MCF 10A (cell line): ENCODE measurements around the gene MRPL2. TPM values are rescaled to one million over a fixed set of nuclear protein-coding genes. Genes with fewer than 3 reads are reported as not detected.

Source experiments
- BruUV-seq: library from RNA; stranded (reverse); fragments of 400-500 nt; replicated peaks from 2 replicates; lab custom pipeline; 2021; lab: Mats Ljungman, UMichigan
- CTCF ChIA-PET: fragments of 300-600 bp; sonication (Branson Sonifier 250); formaldehyde crosslinking; extraction: SDS; loops from one replicate; lab custom pipeline; 2021; ENCODE audit warnings: antibody characterized with exemption, inconsistent platforms; lab: Yijun Ruan, JAX
- POLR2A ChIA-PET: fragments of 300-600, 350-650 bp; sonication (Branson Sonifier 250); formaldehyde crosslinking; extraction: SDS; loops from one replicate; lab custom pipeline; 2020; ENCODE audit warnings: antibody characterized with exemption, inconsistent platforms; lab: Yijun Ruan, JAX
- DNase-seq: peaks from one replicate; pipeline ENCODE4 v3.0.0-alpha.2; 2018; ENCODE audit not compliant: unreplicated experiment
- H3K27ac Mint-ChIP-seq: one replicate; pipeline ENCODE4 v1.8.0; 2022; ENCODE audit warnings: mild to moderate bottlenecking, low read depth, mixed read lengths; ENCODE audit not compliant: unreplicated experiment
- H3K27me3 Mint-ChIP-seq: one replicate; pipeline ENCODE4 v1.8.0; 2022; ENCODE audit warnings: mixed read lengths; ENCODE audit not compliant: insufficient read depth, unreplicated experiment
- H3K36me3 Mint-ChIP-seq: one replicate; pipeline ENCODE4 v1.8.0; 2022; ENCODE audit warnings: mild to moderate bottlenecking, moderate library complexity, mixed read lengths; ENCODE audit not compliant: insufficient read depth, unreplicated experiment
- H3K4me1 Mint-ChIP-seq: one replicate; pipeline ENCODE4 v1.8.0; 2022; ENCODE audit warnings: mixed read lengths; ENCODE audit not compliant: insufficient read depth, unreplicated experiment
- H3K4me3 Mint-ChIP-seq: one replicate; pipeline ENCODE4 v1.8.0; 2022; ENCODE audit warnings: mild to moderate bottlenecking, moderate library complexity, mixed read lengths; ENCODE audit not compliant: unreplicated experiment
- H3K9me3 Mint-ChIP-seq: one replicate; pipeline ENCODE4 v1.8.0; 2022; ENCODE audit warnings: mixed read lengths; ENCODE audit not compliant: unreplicated experiment
- CTCF ChIP-seq: fragments of 200-600 bp; IDR thresholded peaks from one replicate; pipeline ENCODE4 v1.8.0; 2022; ENCODE audit warnings: antibody characterized with exemption, mild to moderate bottlenecking; ENCODE audit not compliant: unreplicated experiment
- intact Hi-C: fragments of 100-400 bp; cut with micrococcal nuclease; formaldehyde crosslinking; loops from 2 replicates; pipeline ENCODE4 v1.14.1; 2022
- total RNA-seq: library from RNA; stranded (reverse); gene quantifications from 2 replicates; pipeline ENCODE4 v1.2.3, GENCODE V29; 2022

The MRPL2 gene
- total RNA-seq, 1 experiment from 2014 or later, result 155 TPM

DNA sequence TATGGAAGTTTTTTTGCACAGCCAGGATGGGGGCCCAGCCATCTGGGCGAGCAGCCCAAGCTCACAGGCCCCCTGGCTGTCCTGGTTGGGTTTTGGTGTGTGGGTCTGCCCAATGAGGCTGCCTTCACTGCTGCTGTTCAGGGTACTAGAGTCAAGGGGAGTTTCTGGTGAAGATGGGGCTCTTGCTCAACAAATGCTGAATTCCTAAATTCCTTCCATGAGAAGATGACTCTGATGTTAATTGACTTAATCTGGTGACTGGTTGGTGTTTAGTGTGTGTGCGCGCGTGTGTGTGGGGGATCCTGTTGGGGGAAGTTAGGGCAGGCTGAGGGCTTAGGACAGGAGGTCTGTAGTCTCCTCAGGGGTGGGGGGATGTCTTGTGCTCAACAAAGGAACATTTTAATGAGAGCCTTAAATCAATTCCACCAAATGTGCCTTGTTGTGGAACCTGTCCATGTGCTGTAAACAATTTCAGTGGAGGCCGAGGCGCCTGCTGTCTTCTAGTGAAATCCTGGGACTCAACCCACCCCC, 18.8 kb upstream of the MRPL2 start:
- intact Hi-C loops, result no loop called here
- Mint-ChIP-seq H3K4me3 (peak overlapping the region; percentile 81), H3K27ac (peak overlapping the region; percentile 61), H3K27me3 (no peaks in the 10 kb centered on the region), H3K9me3 (no peaks in the 10 kb centered on the region), H3K4me1 (peaks cover 18% of the 10 kb centered on the region), H3K36me3 (peaks cover 11% of the 10 kb centered on the region)
- TF ChIP-seq CTCF, result no peak
- no peak for DNase-seq
- BruUV-seq, result no TSS peak
- POLR2A ChIA-PET, result interaction anchor here (0.7 to 4.4 kb wide), 9 partner anchors 11 to 241 kb away, joined by 3 to 60 read pairs (median 17); partner anchors contain the start of genes KLC4 and MRPL2
- CTCF ChIA-PET, result interaction anchor here (0.7 to 1.7 kb wide), 5 partner anchors 11 to 107 kb away, joined by 3 to 23 read pairs (median 3); no protein-coding TSS in a partner anchor

- peak overlapping the region; percentile 61 for H3K27ac Mint-ChIP-seq
- no peaks in the 10 kb centered on the region for H3K27me3 Mint-ChIP-seq
- intact Hi-C loops, result no loop called here
- no peak for TF ChIP-seq CTCF
- peaks cover 14% of the 10 kb centered on the region for H3K36me3 Mint-ChIP-seq
- no peaks in the 10 kb centered on the region for H3K9me3 Mint-ChIP-seq
- peaks cover 18% of the 10 kb centered on the region for H3K4me1 Mint-ChIP-seq
- no peak for DNase-seq
- CTCF ChIA-PET, result interaction anchor here (0.5 to 1.7 kb wide), 12 partner anchors 9 to 1569 kb away, joined by 3 to 23 read pairs (median 3); no protein-coding TSS in a partner anchor
- no TSS peak for BruUV-seq
- peak overlapping the region; percentile 81 for H3K4me3 Mint-ChIP-seq
- POLR2A ChIA-PET, result interaction anchor here (0.5 to 4.4 kb wide), 18 partner anchors 12 to 98 kb away, joined by 3 to 60 read pairs (median 9); partner anchors contain the start of genes CUL7, KLC4, KLHDC3 and MEA1
These were observed 18.1 kb upstream of the MRPL2 start for GRCh38 chr6:43077333-43077809.

GRCh38 chr6:43076464-43077332, 17.5 kb upstream of the MRPL2 start:
- no peak for TF ChIP-seq CTCF
- BruUV-seq, result TSS peak; percentile 58
- ChIA-PET CTCF (interaction anchor here (0.5 to 1.7 kb wide), 13 partner anchors 10 to 1570 kb away, joined by 3 to 23 read pairs (median 3); no protein-coding TSS in a partner anchor), POLR2A (interaction anchor here (0.5 to 4.4 kb wide), 20 partner anchors 12 to 112 kb away, joined by 3 to 60 read pairs (median 8); partner anchors contain the start of genes CUL7, KLC4, KLHDC3 and MEA1)
- DNase-seq, result peak; percentile 62
- Mint-ChIP-seq H3K27me3 (no peaks in the 10 kb centered on the region), H3K9me3 (no peaks in the 10 kb centered on the region), H3K36me3 (peaks cover 14% of the 10 kb centered on the region), H3K4me3 (peak overlapping the region; percentile 81), H3K4me1 (peaks cover 18% of the 10 kb centered on the region), H3K27ac (peak overlapping the region; percentile 61)
- intact Hi-C loops, result no loop called here
